HG03469 (cell line): ENCODE data around the gene IL21R.
A peak's percentile ranks its signal among the peaks of the same experiment; 100 is the strongest.
"Not testable (repeated sequence)": the region's sequence is repeated elsewhere in the genome, so short reads cannot be mapped to it uniquely, and the experiment has no call there.

Source experiments
- ATAC-seq: cut with Tn5 transposase; IDR thresholded peaks from one replicate; pipeline ENCODE4 v1.9.1; 2021; ENCODE audit warnings: mild to moderate bottlenecking, moderate library complexity, moderate number of reproducible peaks; ENCODE audit not compliant: unreplicated experiment

The IL21R gene

GRCh38 chr16:27400751-27401620 lies 988 bp upstream of the IL21R start:
- no peak for ATAC-seq

DNA sequence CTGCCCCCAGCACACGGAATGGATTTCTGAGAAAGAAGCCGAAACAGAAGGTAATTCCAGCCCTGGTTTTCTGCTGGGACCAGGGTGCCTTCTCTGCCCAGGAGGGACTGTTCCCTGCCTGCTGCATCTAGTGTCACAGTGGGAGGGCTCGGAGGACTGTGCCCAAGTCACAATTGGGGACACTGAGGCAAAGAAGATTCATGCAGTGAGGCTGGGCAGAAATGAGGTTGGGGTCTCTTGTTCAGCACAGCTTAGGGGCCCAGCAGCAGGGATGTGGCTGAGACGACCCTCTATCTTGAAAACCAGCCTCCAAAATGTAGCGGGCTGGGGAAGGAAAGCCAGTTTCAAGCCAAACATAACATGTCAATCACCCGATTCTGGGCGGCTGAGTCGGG lies 592 bp downstream of the IL21R start:
- ATAC-seq, result no peak

DNA sequence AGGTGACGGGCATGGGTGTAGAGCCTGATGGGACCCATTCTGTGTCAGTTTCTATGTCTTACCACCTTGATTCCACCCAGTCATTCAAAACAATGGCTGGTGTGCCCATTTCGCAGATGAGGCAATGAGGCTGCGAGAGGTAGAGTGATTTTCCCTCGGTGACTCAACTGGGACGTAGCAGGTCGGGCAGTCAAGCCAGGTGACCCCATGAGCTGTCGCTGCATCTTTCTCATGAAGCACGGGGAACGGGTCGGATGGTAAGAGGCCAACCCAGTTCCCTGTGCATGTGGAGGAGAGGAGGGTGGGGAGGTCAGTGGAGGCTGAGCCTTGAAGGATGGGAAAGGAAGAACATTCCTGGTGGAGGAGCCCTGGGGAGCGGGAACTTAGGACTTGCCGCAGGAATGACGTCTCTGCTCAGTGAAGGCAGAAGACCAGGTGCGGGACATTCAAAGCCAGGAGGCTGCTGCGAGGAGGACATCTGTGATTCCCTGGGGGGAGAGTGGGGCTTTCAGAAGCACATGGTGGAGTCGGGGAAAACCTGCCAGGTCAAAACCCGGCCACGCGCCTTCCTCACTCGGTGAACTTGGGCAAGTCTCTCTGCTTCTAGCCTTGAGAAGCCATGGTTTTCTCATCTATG lies 1.1 kb downstream of the IL21R start:
- ATAC-seq, result no peak

DNA sequence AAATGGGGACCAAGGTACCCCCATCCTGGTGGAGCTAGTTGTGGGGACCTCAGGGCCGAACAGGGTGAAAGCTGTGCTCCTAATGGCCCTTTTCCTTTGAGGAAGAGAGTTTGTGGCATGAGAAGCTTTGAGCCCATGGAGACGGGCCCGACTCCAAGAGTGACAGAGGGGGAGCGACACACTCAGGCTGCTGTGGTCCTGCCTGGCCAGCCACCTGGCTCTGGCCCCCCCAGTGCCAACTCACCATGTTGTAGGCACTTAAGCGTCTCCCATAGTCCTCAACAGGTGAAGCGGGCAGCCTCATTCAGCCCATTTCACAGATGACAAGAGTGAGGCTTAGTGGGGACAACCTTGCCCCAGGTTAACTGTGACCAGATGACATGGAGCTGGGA lies 1.6 kb downstream of the IL21R start:
- no peak for ATAC-seq

DNA sequence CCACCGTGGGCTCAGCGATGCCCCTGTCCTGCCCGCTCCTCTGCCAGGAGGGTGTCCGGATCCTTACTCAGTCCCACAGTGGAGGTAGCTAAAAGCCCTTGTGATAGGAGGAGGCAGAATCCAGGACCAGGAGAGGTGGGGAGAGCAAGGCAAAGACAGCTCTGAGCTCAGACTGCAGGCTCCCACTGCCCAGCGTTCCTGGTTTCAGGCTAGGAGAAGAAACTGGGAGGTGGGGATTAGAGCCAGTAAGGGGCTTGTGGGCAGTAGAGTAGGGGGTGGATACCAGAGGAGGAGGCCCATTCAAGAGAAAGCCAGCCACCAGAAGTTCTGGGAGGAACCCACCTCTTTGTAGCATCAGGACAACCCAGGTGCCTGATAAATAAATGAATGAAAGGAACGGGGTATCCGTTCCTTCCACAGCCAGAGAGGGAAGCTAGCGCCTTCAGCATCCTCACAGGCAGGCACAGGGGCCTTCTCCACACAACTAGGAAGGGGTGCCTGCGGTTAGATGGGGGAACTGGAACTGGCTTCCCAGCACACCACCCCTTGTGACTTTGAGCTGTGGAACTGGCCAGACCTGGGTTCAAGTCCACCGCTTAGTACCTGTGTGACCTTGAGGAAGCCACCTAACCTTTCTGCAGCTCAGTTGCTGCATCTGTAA lies 2.3 kb downstream of the IL21R start:
- no peak for ATAC-seq

- ATAC-seq, result no peak
These were observed 3.8 kb downstream of the IL21R start for GRCh38 chr16:27405546-27406451.

- no peak for ATAC-seq
These were observed 4.6 kb downstream of the IL21R start for GRCh38 chr16:27406511-27407128.

DNA sequence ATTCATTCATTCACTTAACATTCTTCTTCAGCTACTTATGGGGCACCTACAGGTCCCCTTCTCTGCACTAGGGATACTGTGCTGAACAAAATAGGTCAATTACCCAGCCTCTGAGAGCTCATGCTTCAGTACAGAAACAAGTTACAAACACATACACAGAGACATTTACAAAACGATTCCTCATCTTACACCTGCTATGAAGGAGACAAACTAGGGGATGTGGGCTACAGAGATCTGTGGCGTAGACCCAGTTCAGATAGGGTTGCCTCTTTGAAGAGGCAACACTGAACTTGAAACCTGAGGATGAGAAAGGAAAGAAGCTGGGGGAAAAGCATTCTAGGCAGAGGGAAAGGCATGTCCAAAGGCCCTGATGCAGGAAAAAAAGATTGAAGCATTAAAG lies 5.2 kb downstream of the IL21R start:
- ATAC-seq, result no peak

GRCh38 chr16:27408012-27408601 lies 6.1 kb downstream of the IL21R start:
- peak; percentile 32 for ATAC-seq

GRCh38 chr16:27408602-27409031 lies 6.6 kb downstream of the IL21R start:
- no peak for ATAC-seq

DNA sequence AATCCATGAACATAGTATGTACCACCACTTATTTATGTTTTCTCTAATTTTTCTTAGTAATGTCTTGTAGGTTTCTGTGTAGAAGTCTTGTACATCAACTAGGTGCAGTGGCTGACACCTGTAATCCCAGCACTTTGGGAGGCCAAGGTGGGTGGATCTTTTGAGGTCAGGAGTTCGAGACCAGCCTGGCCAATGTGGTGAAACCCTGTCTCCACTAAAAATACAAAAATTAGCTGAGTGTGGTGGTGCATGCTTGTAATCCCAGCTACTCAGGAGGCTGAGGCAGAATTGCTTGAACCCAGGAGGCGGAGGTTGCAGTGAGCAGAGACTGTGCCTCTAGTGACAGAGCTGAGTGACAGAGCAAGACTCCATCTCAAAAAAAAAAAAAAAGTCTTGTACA lies 8.0 kb downstream of the IL21R start:
- ATAC-seq, result not testable (repeated sequence)

DNA sequence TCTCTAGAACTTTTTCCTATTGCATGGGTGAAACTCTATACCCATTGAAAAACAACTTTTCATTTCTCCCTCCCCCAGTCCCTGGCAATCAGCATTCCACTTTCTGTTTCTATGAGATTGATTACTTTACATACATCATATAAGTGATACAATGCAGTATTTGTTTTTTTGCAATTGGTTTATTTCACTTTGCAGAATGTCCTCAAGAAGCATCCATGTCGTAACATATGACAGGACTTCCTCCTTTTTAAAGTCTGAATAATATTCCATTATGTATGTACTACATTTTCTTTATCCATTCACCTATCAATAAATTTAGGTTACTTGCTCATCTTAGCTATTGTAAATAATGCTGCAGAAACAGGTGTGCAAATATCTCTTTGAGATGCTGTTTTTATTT lies 8.8 kb downstream of the IL21R start:
- no peak for ATAC-seq

GRCh38 chr16:27413956-27414355 lies 12.0 kb downstream of the IL21R start:
- ATAC-seq, result no peak

DNA sequence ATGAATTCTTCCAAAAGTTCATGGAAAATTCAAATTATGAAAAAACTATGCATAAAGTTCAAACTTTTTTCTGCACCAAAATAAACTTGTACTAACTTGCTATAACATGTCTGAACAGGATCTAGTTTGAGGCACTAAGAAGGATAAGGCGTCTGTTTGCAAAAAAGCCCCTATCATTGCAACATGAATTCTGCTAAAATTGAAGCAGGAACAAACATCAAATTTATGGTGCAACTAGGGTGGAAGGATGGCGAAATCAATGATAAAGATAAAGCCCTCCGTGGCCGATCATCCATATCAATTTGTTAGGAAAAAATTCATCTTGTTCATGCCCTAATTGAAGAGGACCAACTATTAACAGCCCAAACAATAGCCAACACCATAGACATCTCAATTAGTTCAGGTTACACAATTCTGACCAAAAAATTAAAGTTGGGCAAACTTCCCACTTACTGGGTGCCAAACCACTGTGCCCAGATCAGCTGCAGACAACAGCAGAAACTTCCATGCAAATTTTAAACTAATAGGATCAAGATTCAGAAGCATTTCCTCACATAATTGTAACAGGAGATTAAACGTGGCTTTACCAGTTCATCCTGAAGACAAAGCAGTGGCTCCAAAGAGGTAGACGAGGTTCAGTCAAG lies 12.9 kb downstream of the IL21R start:
- no peak for ATAC-seq

GRCh38 chr16:27417047-27417671 lies 15.2 kb downstream of the IL21R start:
- ATAC-seq, result no peak

GRCh38 chr16:27421961-27422740 lies 20.2 kb downstream of the IL21R start:
- no peak for ATAC-seq

- no peak for ATAC-seq
These were observed 23.0 kb downstream of the IL21R start for GRCh38 chr16:27424772-27425498.

DNA sequence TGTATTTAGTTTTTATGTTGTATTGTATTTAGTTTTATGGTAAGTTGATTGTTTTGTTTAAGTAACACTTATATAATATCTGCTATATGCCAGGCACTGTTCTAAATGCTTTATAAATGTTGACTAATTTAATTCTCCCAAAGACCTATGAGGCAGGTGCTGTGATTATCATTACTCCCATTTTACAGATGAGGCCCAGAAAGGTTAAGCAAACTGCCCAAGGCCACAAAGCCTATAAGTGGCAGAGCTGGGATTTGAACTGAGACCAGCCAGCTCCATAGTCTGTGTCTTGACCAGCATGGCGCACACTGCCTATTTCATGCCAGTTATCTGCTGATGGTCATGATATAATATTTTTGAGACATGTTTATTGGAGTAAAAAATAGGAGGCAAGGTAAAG lies 24.0 kb downstream of the IL21R start:
- ATAC-seq, result no peak
